CD14-positive monocyte (primary cell): Measurements from ENCODE around the gene AGK. TPM values are rescaled to one million over a fixed set of nuclear protein-coding genes. Genes with fewer than 3 reads are reported as not detected.

Experiments used
- DNase-seq, 3 donors: peaks; one replicate each; pipeline ENCODE4 v3.0.0-alpha.2; 2011 to 2022
- H2AFZ ChIP-seq: 2 replicates; pipeline ENCODE4 v1.6.0; 2012; ENCODE audit warnings: mild to moderate bottlenecking, low read depth, low read length, inconsistent platforms; ENCODE audit not compliant: insufficient read depth, poor library complexity, severe bottlenecking
- H3K27ac ChIP-seq, 2 donors: 1 replicate in 1 of 2; 2 replicates in 1 of 2; pipeline ENCODE4 v1.5.1; 2012 to 2013; ENCODE audit warnings: low read length in 2 of 2, control low read depth in 1 of 2, inconsistent platforms in 1 of 2, low read depth in 1 of 2, mild to moderate bottlenecking in 1 of 2
- H3K27me3 ChIP-seq, 2 donors: one replicate each; pipeline versions ENCODE4 v1.6.0 to v1.6.1; 2011 to 2013; ENCODE audit warnings: low read length in 2 of 2; ENCODE audit not compliant: control insufficient read depth in 2 of 2, insufficient read depth in 2 of 2
- H3K36me3 ChIP-seq, 2 donors: replicated peaks in 1 of 2; 1 replicate in 1 of 2; 2 replicates in 1 of 2; pipeline versions ENCODE4 v1.5.1 to v1.6.1; 2012 to 2013; ENCODE audit warnings: low read length in 2 of 2, control low read depth in 1 of 2, inconsistent platforms in 1 of 2, mild to moderate bottlenecking in 1 of 2; ENCODE audit not compliant: insufficient read depth in 2 of 2, control insufficient read depth in 1 of 2
- H3K4me1 ChIP-seq, 2 donors: 1 replicate in 1 of 2; 2 replicates in 1 of 2; pipeline versions ENCODE4 v1.5.1 to v1.6.1; 2012 to 2013; ENCODE audit warnings: low read length in 2 of 2, control low read depth in 1 of 2, inconsistent platforms in 1 of 2, mild to moderate bottlenecking in 1 of 2, moderate library complexity in 1 of 2; ENCODE audit not compliant: insufficient read depth in 2 of 2, control insufficient read depth in 1 of 2
- H3K4me2 ChIP-seq: replicated peaks from 2 replicates; pipeline ENCODE3; 2012; ENCODE audit warnings: low read length, moderate library complexity, mild to moderate bottlenecking; ENCODE audit not compliant: poor library complexity, severe bottlenecking; ENCODE audit errors: extremely low read depth
- H3K4me3 ChIP-seq, 3 experiments: fragments of 200-600 bp in 1 of 3; sonication (generic) in 1 of 3; replicated peaks in 1 of 3; 1 replicate in 2 of 3; 2 replicates in 1 of 3; pipeline ENCODE4 v1.5.1; 2011 to 2013; ENCODE audit warnings: low read length in 3 of 3, mild to moderate bottlenecking in 3 of 3, control low read depth in 2 of 3, low read depth in 2 of 3, inconsistent platforms in 1 of 3, moderate library complexity in 1 of 3
- H3K79me2 ChIP-seq: 2 replicates; pipeline ENCODE4 v1.6.0; 2012; ENCODE audit warnings: mild to moderate bottlenecking, control low read depth, inconsistent platforms, low read length, moderate library complexity; ENCODE audit not compliant: insufficient read depth
- H3K9ac ChIP-seq: 2 replicates; pipeline ENCODE4 v1.6.0; 2017; ENCODE audit warnings: low read length, mild to moderate bottlenecking; ENCODE audit not compliant: insufficient read depth, poor library complexity, severe bottlenecking
- H3K9me3 ChIP-seq, 2 donors: replicated peaks in 1 of 2; 1 replicate in 1 of 2; 2 replicates in 1 of 2; pipeline versions ENCODE4 v1.5.1 to v1.6.1; 2012 to 2013; ENCODE audit warnings: low read length in 2 of 2, control low read depth in 1 of 2; ENCODE audit not compliant: control insufficient read depth in 1 of 2, insufficient read depth in 1 of 2
- H4K20me1 ChIP-seq: 2 replicates; pipeline ENCODE4 v1.6.0; 2012; ENCODE audit warnings: mild to moderate bottlenecking, low read length, control low read depth, moderate library complexity; ENCODE audit not compliant: insufficient read depth
- H3K27ac Mint-ChIP-seq, 7 donors: one replicate each; pipeline ENCODE4 v1.8.0; 2020; ENCODE audit warnings: mild to moderate bottlenecking in 7 of 7, mixed read lengths in 7 of 7, moderate library complexity in 6 of 7, inconsistent platforms in 2 of 7
- H3K27me3 Mint-ChIP-seq, 3 donors: one replicate each; pipeline ENCODE4 v1.8.0; 2021 to 2022; ENCODE audit warnings: low read depth in 3 of 3, mild to moderate bottlenecking in 3 of 3, mixed read lengths in 3 of 3, moderate library complexity in 3 of 3, inconsistent platforms in 1 of 3
- H3K36me3 Mint-ChIP-seq, 2 donors: one replicate each; pipeline ENCODE4 v1.8.0; 2020; ENCODE audit warnings: mixed read lengths in 2 of 2, inconsistent platforms in 1 of 2, mild to moderate bottlenecking in 1 of 2
- H3K4me1 Mint-ChIP-seq: one replicate; pipeline ENCODE4 v1.8.0; 2020; ENCODE audit warnings: mild to moderate bottlenecking, mixed read lengths
- H3K4me3 Mint-ChIP-seq, 2 donors: one replicate each; pipeline ENCODE4 v1.8.0; 2020; ENCODE audit warnings: mild to moderate bottlenecking in 2 of 2, mixed read lengths in 2 of 2, moderate library complexity in 1 of 2
- H3K9me3 Mint-ChIP-seq, 7 donors: one replicate each; pipeline ENCODE4 v1.8.0; 2020 to 2022; ENCODE audit warnings: mixed read lengths in 7 of 7, mild to moderate bottlenecking in 6 of 7, moderate library complexity in 6 of 7, inconsistent platforms in 2 of 7
- WGBS: methylation state at CpG from one replicate; pipeline ENCODE4 v1.1.5; 2013; ENCODE audit warnings: missing lambda C conversion rate; ENCODE audit not compliant: insufficient coverage; 5-methylcytosine and 5-hydroxymethylcytosine counted together
- intact Hi-C, 2 donors: fragments of 100-400 bp; cut with micrococcal nuclease; formaldehyde crosslinking; loops; one replicate each; pipeline versions ENCODE4 v1.15.0 to v1.15.1; 2023
- polyA plus RNA-seq, 3 donors: library from polyadenylated mRNA; depleted of rRNA in 1 of 3; unstranded in 2 of 3; stranded (reverse) in 1 of 3; fragments of 300-500 nt in 2 of 3; fragments of >200 nt in 1 of 3; fragmentation: Illumina TruSeq in 2 of 3; gene quantifications; 1 replicate in 2 of 3; 2 replicates in 1 of 3; pipeline ENCODE4 v1.2.3, GENCODE V29; 2012 to 2021
- TF ChIP-seq, protein P1 (sequence below): fragments of 200-600 bp; IDR thresholded peaks from one replicate; pipeline ENCODE4 v1.8.0; 2022; ENCODE audit warnings: antibody characterized with exemption, mild to moderate bottlenecking

The AGK gene
- polyA plus RNA-seq, 3 donors = 10.0 to 11.0 (median 11.0) TPM

DNA sequence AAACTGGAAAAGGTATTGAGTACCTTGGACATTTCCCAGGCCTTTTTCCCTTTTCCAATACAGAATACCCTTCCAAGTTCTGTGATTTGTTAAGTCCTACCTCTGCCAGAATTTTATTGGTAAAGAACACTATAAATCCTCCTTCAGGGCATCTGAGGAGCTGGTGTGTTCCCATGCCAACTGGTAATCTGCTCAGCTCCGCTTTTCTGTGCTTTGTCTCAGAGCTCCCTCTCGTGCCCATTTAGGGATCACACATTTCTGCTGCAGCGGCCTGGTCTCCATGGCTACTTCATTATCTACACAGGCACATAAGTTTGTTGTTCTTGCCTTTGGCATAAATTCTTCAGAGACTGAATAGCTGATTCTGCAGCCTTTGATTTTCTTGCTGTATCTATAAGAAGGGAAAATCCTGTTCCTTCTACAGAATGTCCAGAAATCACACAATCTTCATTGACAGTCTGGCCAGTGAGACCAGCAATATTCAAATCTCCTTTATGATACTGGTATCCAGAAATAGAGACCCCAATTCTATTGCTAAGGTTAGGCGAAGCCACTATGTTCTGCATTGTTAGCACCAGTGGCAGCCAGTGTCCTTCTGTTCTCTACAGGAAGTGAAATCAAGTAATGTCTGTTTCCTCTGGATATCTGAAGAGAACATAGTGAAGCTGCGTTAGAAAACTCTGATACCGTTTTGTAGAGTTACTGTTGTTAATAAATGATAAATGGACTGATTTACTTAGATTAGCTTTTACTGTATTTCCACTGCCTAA, 98.8 kb downstream of the AGK start:
- Histone ChIP-seq H3K79me2 (no peaks in the 10 kb centered on the region), H3K4me2 (no peak overlapping the region), H3K4me1 (no peaks in the 10 kb centered on the region), H3K9me3 (no peaks in the 10 kb centered on the region), H3K9ac (no peak overlapping the region), H3K27ac (no peak overlapping the region), H4K20me1 (no peaks in the 10 kb centered on the region), H3K4me3 (no peak overlapping the region), H2AFZ (no peak overlapping the region), H3K36me3 (peaks cover 15 to 56% of the 10 kb centered on the region in 2 donors), H3K27me3 (no peaks in the 10 kb centered on the region)
- Mint-ChIP-seq H3K36me3 (peaks cover 33 to 34% of the 10 kb centered on the region in 2 donors), H3K27ac (no peak overlapping the region), H3K4me3 (no peak overlapping the region), H3K4me1 (peaks cover 10% of the 10 kb centered on the region), H3K27me3 (no peaks in the 10 kb centered on the region), H3K9me3 (no peaks in the 10 kb centered on the region)
- intact Hi-C loops = loop anchor here in 1 of 2 donors (10.0 kb wide), 3 partner anchors 55 to 295 kb away; partner anchors contain the start of genes CLEC5A, DENND11, SSBP1 and WEE2
- TF ChIP-seq, protein P1, sequence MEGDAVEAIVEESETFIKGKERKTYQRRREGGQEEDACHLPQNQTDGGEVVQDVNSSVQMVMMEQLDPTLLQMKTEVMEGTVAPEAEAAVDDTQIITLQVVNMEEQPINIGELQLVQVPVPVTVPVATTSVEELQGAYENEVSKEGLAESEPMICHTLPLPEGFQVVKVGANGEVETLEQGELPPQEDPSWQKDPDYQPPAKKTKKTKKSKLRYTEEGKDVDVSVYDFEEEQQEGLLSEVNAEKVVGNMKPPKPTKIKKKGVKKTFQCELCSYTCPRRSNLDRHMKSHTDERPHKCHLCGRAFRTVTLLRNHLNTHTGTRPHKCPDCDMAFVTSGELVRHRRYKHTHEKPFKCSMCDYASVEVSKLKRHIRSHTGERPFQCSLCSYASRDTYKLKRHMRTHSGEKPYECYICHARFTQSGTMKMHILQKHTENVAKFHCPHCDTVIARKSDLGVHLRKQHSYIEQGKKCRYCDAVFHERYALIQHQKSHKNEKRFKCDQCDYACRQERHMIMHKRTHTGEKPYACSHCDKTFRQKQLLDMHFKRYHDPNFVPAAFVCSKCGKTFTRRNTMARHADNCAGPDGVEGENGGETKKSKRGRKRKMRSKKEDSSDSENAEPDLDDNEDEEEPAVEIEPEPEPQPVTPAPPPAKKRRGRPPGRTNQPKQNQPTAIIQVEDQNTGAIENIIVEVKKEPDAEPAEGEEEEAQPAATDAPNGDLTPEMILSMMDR = peak; percentile 42
- WGBS = 42% methylated on average over 3 of the region's 6 CpGs
- DNase-seq = no peak

DNA sequence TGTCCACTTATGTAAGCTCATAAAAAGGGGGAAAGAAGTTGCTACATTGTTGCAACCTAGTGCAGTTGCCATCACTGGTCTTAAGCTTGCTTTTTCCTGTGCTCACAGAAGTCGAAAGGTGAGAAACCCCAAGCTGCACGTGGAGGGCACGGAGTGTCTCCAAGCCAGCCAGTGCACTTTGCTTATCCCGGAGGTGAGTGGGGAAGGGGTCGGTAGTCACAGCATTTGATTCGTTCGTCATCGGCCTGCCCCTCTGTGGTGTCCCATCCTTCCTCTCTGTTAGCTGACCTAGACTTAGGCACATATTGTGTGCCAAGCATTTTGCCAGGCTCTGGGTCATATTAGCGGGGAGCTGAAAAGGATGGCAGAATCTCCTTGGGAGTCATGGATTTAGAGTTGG, 100.2 kb downstream of the AGK start:
- H3K27ac ChIP-seq = no peak overlapping the region
- Mint-ChIP-seq H3K4me3 (no peak overlapping the region), H3K36me3 (peaks cover 31 to 37% of the 10 kb centered on the region in 2 donors), H3K27me3 (no peaks in the 10 kb centered on the region), H3K27ac (no peak overlapping the region), H3K9me3 (no peaks in the 10 kb centered on the region), H3K4me1 (peaks cover 10% of the 10 kb centered on the region)
- no peaks in the 10 kb centered on the region for H3K79me2 ChIP-seq
- intact Hi-C loops = loop anchor here in 1 of 2 donors (10.0 kb wide), 3 partner anchors 53 to 293 kb away; partner anchors contain the start of genes CLEC5A, DENND11, SSBP1 and WEE2
- 96% methylated on average over 7 of the region's 9 CpGs for WGBS
- H3K4me2 ChIP-seq = no peak overlapping the region
- H3K4me1 ChIP-seq = no peaks in the 10 kb centered on the region
- no peak overlapping the region for H3K4me3 ChIP-seq
- H3K9me3 ChIP-seq = no peaks in the 10 kb centered on the region
- no peak for DNase-seq
- peaks cover 12 to 54% of the 10 kb centered on the region in 2 donors for H3K36me3 ChIP-seq
- no peaks in the 10 kb centered on the region for H4K20me1 ChIP-seq
- no peak overlapping the region for H3K9ac ChIP-seq
- H2AFZ ChIP-seq = no peak overlapping the region
- TF ChIP-seq, protein P1 = no peak
- no peaks in the 10 kb centered on the region for H3K27me3 ChIP-seq
